ENCODE measurements around the gene TMEM164.
"Not testable (repeated sequence)": the region's sequence is repeated elsewhere in the genome, so short reads cannot be mapped to it uniquely, and the experiment has no call there.

TMEM164 gene

DNA sequence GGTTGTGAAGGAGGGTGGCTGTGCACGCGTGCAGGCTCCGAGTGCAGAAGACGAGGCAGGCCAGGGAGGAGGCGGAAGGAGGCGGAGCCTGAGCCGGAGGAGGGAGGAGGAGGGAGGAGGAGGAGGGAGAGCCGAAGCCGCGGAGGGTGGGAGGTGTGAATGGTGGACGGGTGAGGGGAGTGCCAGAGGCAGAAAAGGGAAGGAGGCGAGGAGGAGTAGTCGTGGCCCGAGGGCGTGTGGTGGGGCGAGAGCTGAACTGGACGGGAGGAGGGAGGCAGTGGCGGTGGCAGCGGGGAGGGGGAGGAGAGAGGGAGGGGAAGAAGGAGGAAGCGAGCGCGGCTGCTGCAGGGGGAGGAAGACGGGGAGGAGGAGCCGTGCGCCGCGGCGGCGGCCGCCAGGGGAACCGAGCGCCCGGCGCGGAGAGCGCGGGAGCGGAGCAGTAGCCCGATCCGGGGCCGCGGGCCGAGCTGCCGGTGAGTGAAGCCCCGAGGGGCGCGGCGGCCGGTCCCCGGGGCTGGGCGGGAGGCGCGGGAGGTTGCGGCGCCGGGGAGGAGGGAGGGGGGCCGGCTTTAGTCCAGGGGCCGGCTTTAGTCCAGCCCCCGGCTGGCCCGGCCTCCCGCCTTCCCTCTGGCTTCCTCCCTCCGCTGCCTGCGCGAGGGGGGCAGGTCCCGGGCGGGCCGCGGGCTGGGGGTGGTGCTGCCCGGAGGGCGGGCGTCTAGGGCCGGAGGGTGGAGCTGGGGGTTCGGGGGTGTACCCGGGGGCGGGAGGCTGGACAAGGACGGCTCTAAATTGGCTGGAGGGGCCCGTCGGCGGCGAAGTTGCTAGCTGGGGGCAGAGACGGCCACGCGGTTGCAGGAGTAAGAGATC lies at the start of gene TMEM164:
Gene TMEM164, plus strand, starts transcription at position 815 of the 867 bp plus-strand sequence. CDS start 661 bp downstream, outside the sequence.
- DNase-seq, result peak; percentile 81

DNA sequence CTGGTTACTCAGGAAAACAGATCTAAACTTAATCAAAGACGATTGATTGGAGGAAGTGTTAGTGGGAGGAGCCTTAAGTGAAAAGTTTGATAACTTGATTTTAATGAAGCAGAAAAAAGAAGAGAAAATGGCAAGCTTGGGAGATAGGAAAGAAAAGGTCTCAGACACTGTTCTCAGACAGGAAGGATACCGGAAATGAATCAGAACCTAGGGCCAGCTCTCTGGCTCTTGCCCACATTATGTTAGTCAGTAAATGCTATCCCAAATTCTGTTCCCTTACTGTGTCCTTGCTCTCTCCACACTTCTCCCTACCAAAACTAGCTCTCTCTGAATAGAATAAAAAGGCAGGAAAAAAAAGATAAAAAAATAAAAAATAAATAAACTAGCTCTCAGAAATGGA lies 48.6 kb upstream of the TMEM164 start:
- DNase-seq, result no peak

GRCh38 chrX:109954955-109955354 lies 48.0 kb upstream of the TMEM164 start:
- no peak for DNase-seq

DNA sequence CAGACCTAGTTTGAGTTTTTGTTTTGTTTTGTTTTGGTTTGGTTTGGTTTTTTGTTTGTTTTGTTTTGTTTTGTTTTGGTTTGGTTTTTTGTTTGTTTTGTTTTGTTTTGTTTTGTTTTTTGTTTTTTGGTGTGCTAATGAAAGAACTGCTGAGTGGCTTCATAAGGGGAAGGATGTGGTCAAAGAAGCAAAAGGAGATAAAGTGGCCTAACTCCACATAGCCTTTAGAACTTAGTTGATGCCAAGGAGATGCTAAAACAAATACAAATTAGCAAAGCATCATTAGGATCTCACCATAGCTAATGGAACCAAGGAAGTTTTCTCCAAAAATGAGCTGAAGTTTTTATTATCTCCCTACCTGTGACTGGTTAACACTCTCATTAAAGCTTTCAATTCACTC lies 44.6 kb upstream of the TMEM164 start:
- DNase-seq, result no peak

GRCh38 chrX:109959356-109959871 lies 43.5 kb upstream of the TMEM164 start:
- no peak for DNase-seq

DNA sequence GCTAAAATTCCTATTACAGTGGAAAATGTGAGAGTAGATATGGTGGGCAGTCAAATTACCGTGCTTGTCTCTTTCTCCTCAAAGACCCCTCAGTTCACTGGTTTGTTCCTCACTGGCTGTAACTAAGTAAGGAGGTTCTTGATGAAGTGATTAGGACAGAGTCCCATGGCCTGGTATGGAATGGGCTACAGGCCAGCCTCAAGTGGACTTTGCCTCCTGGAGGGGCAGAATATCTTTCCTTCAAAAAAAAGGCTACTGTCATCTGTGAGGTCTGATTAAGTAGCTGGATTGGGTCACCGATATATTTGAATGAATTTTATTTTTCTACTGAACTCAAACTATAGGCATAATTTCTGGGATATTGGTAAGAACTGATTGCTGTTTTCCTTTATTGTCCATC lies 38.5 kb upstream of the TMEM164 start:
- no peak for DNase-seq

GRCh38 chrX:109966246-109966645 lies 36.7 kb upstream of the TMEM164 start:
- no peak for DNase-seq

DNA sequence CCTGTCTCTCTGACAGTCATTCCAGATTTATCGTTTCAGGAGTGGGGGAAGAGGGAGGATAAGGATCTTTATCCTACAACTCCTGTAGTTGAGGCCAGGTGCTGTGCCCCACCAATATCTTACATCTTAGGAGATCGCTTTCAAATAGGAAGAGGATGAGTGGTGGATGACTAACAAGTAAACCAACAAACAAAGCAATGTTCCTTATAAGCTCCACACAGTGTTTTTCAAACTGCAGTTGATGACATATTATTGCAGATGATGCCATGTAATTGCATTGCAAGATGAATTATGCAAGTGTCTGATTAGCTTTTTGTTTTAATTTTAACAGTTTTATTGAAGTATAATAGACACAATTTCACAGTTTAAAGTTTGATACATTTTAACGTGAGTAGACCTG lies 35.8 kb upstream of the TMEM164 start:
- no peak for DNase-seq

- not testable (repeated sequence) for DNase-seq
Observed at GRCh38 chrX:109970841-109971240, 32.1 kb upstream of the TMEM164 start.

- DNase-seq, result no peak
Observed at GRCh38 chrX:109974906-109975655, 27.8 kb upstream of the TMEM164 start.

- not testable (repeated sequence) for DNase-seq
Observed at GRCh38 chrX:109985210-109985609, 17.7 kb upstream of the TMEM164 start.

DNA sequence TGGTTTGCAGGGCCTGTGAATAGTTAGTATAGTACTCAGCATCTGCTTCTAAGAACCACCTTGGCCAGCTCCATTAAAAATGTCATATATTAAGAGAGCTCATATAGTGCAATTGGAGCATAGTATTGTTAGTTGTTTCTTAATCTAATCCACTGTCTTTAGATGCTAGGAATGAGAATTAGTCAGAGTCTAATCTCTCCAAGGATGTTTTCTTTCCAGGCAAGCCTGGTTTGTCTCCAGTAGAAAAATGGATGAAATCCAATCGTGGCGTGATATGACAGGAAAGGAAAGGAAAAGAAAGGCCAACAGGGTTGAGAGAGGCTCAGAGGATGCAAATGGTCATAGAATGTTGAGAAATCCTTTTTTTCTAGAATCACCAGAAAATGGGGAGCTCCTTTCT lies 15.0 kb upstream of the TMEM164 start:
- no peak for DNase-seq

DNA sequence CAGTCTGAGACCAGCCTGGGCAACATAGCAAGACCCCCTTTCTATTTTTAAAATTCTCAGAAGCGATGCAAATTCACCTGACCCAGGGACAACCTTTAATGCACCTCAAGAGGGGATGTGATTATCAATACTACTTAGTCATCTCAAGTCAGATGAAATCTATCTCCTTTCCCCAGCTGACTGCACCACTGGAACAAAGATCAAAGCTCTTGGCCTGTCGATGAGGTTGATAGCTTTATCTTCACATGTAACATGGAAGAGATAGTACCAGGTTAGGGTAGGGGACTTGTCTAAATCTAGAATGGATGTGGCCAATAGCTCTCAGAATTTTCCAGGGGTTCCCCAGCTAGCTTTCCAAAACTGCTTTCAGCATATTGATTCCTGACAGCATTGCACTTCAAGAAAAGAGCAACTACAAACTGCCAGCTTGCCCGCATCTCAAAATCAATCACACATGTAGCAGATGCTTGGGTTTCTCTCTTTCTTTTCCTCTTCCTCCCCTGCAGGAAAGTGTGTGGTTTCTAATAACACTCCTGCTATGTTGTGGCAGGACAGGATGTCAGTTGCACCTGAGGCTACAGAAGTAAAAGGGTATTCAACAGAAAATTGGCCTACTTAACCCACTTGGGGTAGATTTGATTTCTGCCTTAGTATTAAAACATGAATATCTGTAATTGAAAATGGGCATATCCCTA lies 12.2 kb upstream of the TMEM164 start:
- no peak for DNase-seq

DNA sequence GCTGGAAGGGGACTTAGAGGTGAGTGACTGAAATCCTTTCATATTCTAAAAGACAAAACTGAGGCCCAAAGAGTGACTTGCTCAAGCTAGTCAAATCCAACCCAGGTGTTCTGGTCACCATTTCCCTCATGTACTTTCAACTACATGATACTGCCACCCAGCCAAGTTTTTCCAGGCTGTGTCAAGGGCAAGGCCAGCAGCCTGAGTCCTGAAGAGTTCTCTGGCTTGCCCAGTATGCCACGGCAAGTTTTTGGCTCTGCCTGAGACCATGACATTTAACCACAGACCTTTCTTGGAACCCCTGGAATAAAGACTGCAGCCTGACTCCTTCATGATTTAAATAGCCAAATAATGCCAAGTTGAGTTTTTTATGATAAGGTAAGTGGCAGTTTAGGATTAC lies 10.7 kb upstream of the TMEM164 start:
- no peak for DNase-seq

- no peak for DNase-seq
Observed at GRCh38 chrX:109995155-109995554, 7.8 kb upstream of the TMEM164 start.

GRCh38 chrX:109997786-109998452 lies 5.0 kb upstream of the TMEM164 start:
- DNase-seq, result no peak

DNA sequence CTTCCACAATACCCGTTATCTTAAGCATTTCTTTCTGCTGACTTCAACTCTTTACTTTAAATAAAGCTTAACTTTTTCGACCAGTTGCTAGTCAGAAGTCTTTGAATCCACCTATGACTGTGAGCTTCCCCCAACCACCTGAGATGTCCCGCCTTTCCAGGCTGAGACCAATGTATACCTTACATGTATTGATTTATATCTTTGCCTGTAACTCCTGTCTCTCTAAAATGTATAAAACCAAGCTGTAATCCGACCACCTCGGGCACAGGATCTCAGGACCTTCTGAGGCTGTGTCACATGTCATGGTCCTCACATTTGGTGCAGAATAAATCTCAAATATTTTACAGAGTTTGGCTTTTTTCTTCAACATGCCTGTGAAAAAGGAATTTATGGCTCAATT lies 2.9 kb upstream of the TMEM164 start:
- no peak for DNase-seq

DNA sequence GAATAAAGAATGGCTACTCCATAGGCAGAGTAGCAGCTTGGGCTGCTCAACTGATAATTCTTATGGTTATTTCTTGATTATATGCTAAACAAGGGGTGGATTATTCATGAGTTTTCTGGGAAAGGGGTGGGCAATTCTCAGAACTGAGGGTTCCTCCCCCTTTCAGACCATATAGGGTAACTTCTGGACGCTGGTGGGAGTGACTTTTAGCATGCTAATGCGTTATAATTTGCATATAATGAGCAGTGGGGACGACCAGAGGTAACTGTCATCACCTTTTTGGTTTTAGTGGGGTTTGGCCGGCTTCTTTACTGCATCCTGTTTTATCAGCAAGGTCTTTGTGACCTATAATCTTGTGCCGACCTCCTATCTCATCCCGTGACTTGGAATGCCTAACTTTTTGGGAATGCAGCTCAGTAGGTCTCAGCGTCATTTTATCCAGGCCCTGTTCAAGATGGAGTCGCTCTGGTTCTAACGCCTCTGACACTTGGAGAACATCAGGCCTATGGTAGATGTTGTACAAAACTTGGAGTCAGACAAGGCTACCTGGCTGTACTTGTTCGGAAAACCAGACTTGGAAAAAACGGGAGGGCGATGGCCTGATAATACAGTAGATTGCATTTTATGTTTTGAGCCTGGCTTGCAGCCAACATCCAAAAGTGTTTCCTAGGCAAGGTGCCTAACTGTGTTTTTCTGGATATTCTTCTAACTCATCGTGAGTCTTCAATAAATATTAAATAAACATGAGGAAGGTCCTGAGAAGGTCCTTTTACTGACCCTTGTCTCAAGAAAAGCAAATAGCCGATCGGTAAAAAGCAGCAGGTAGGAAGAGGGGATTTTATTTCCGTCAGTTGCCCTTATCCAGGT lies 1.8 kb upstream of the TMEM164 start:
- no peak for DNase-seq

DNA sequence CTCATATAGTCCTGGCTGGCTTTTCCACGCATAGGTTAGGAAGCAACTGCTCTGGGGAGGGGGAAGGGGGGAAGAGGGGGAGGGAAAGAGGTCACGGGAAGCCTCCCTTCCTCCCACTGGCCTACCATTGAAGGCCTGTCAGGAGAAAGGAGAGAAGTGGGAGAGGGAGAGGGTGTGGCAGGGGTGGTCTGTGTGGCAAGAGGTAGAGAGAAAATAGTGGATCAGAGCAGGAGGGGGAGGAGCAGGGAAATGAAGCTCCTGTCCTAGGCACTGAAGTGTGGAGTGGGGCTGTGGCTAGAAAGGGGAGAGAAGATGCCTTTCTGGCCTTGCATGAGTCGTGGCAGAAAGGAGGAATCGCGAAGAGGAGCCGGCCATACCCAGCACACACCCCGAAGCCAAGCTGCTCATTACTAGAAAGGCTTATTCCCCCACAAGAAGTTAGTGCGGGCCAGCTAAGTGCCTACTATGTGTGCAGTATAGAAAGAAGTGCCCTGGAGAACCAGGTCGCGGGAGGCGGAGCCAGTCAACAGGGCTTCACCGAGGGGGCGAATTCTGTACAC lies 1.1 kb upstream of the TMEM164 start:
- no peak for DNase-seq

GRCh38 chrX:110003167-110004156 lies 548 bp downstream of the TMEM164 start:
- peak; percentile 4 for DNase-seq

Data from activated naive CD4-positive, alpha-beta T cell treated with Interleukin-2 at 50 U/mL for 16 hours (primary cell).